ENCODE measurements around the gene SMURF2.

Gene SMURF2

GRCh38 chr17:64658931-64659330, 3.2 kb downstream of the SMURF2 start:
- no peak for TF ChIP-seq JUND (IDR thresholded peaks at IDR 0.05; ENCODE audit: low read depth)
- no peak for DNase-seq (ENCODE audit: low read depth in 1 of 2, low spot score in 1 of 2)
- in situ Hi-C loops (cut with HindIII; ENCODE audit: low pct_unique_long_range_greater_than_20kb, low sequenced_read_pairs), result no loop called here

- DNase-seq (ENCODE audit: low read depth in 1 of 2, low spot score in 1 of 2), result no peak
- in situ Hi-C loops (cut with HindIII; ENCODE audit: low pct_unique_long_range_greater_than_20kb, low sequenced_read_pairs), result no loop called here
- TF ChIP-seq JUND (IDR thresholded peaks at IDR 0.05; ENCODE audit: low read depth), result no peak
These were observed 4.4 kb downstream of the SMURF2 start for GRCh38 chr17:64657610-64658125.

- in situ Hi-C loops (cut with HindIII; ENCODE audit: low pct_unique_long_range_greater_than_20kb, low sequenced_read_pairs), result no loop called here
- DNase-seq (ENCODE audit: low read depth in 1 of 2, low spot score in 1 of 2), result no peak
- no peak for TF ChIP-seq JUND (IDR thresholded peaks at IDR 0.05; ENCODE audit: low read depth)
These were observed 6.4 kb downstream of the SMURF2 start for GRCh38 chr17:64655704-64656103.

GRCh38 chr17:64653985-64654355, 8.1 kb downstream of the SMURF2 start:
- no peak for DNase-seq (ENCODE audit: low read depth in 1 of 2, low spot score in 1 of 2)
- no peak for TF ChIP-seq JUND (IDR thresholded peaks at IDR 0.05; ENCODE audit: low read depth)
- in situ Hi-C loops (cut with HindIII; ENCODE audit: low pct_unique_long_range_greater_than_20kb, low sequenced_read_pairs), result no loop called here

DNA sequence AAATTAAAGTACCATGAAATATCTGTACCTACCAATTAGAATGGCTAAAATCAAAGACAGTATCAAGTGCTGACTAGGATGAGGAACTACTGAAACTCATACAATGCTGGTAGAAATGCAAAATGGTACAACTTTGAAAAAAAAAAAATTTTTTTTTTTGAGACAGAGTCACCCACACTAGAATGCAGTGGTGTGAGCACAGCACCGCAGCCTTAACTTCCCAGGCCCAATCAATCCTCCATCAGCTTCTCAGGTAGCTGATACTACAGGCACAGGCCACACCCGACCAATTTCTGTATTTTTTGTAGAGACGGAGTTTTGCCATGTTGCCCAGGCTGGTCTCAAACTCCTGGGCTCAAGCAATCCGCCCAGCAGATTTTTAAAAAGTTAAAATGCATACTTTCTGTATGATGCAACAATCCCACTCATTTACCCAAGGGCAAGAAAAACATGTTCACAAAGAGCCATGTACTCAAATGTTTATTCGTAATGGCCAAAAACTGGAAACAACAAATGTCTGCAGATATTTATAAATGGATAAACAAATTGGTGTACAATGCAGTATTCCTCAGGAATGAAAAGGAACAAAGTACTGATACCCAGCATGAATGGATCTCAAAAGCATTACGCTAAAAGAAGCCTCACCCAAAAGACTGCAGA, 8.7 kb downstream of the SMURF2 start:
- in situ Hi-C loops (cut with HindIII; ENCODE audit: low pct_unique_long_range_greater_than_20kb, low sequenced_read_pairs), result no loop called here
- peak; percentile 30; the same call in 1 of the 2 replicates for TF ChIP-seq JUND (IDR thresholded peaks at IDR 0.05; ENCODE audit: low read depth)
- DNase-seq (ENCODE audit: low read depth in 1 of 2, low spot score in 1 of 2), result peak in 1 of 2 experiments; percentile 63

- in situ Hi-C loops (cut with HindIII; ENCODE audit: low pct_unique_long_range_greater_than_20kb, low sequenced_read_pairs), result no loop called here
- DNase-seq (ENCODE audit: low read depth in 1 of 2, low spot score in 1 of 2), result no peak
- no peak for TF ChIP-seq JUND (IDR thresholded peaks at IDR 0.05; ENCODE audit: low read depth)
These were observed 10.2 kb downstream of the SMURF2 start for GRCh38 chr17:64651889-64652288.

- in situ Hi-C loops (cut with HindIII; ENCODE audit: low pct_unique_long_range_greater_than_20kb, low sequenced_read_pairs), result no loop called here
- no peak for TF ChIP-seq JUND (IDR thresholded peaks at IDR 0.05; ENCODE audit: low read depth)
- no peak for DNase-seq (ENCODE audit: low read depth in 1 of 2, low spot score in 1 of 2)
These were observed 13.9 kb downstream of the SMURF2 start for GRCh38 chr17:64648234-64648633.

- DNase-seq (ENCODE audit: low read depth in 1 of 2, low spot score in 1 of 2), result no peak
- in situ Hi-C loops (cut with HindIII; ENCODE audit: low pct_unique_long_range_greater_than_20kb, low sequenced_read_pairs), result no loop called here
- no peak for TF ChIP-seq JUND (IDR thresholded peaks at IDR 0.05; ENCODE audit: low read depth)
These were observed 14.3 kb downstream of the SMURF2 start for GRCh38 chr17:64647817-64648216.

- no peak for DNase-seq (ENCODE audit: low read depth in 1 of 2, low spot score in 1 of 2)
- in situ Hi-C loops (cut with HindIII; ENCODE audit: low pct_unique_long_range_greater_than_20kb, low sequenced_read_pairs), result no loop called here
- TF ChIP-seq JUND (IDR thresholded peaks at IDR 0.05; ENCODE audit: low read depth), result no peak
These were observed 22.6 kb downstream of the SMURF2 start for GRCh38 chr17:64639516-64639915.

DNA sequence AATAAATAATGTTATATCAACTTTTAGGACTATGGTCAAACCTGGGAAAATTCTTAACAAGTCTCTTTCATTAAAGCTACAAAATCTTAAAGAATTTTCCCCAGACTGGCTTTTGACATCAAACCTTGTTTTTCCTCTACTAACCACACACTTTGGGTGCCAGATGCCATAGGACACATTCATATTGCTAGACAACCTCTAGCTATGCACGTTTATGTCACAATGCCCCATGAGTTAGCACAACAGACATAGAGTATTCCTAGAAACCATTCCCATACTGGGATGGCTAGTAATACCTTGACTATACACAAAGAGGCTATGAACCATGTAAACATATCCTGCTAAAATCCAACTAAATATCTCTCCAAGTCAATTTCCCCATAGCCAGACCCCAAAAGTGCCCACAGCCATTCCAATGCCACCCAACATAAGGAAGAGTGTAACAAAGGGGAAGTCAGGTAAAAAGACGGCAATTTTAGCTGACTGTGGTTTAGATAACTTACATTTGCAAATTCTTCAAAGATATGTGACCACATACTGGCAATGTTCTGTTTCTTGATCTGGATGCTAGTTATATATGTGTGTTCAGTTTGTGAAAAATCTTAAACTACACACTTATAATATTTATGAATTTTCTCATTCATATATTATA, 23.4 kb downstream of the SMURF2 start:
- in situ Hi-C loops (cut with HindIII; ENCODE audit: low pct_unique_long_range_greater_than_20kb, low sequenced_read_pairs), result no loop called here
- DNase-seq (ENCODE audit: low read depth in 1 of 2, low spot score in 1 of 2), result no peak
- no peak for TF ChIP-seq JUND (IDR thresholded peaks at IDR 0.05; ENCODE audit: low read depth)

- in situ Hi-C loops (cut with HindIII; ENCODE audit: low pct_unique_long_range_greater_than_20kb, low sequenced_read_pairs), result no loop called here
- TF ChIP-seq JUND (IDR thresholded peaks at IDR 0.05; ENCODE audit: low read depth), result no peak
- peak in 1 of 2 experiments; percentile 45 for DNase-seq (ENCODE audit: low read depth in 1 of 2, low spot score in 1 of 2)
These were observed 26.3 kb downstream of the SMURF2 start for GRCh38 chr17:64635647-64636305.

DNA sequence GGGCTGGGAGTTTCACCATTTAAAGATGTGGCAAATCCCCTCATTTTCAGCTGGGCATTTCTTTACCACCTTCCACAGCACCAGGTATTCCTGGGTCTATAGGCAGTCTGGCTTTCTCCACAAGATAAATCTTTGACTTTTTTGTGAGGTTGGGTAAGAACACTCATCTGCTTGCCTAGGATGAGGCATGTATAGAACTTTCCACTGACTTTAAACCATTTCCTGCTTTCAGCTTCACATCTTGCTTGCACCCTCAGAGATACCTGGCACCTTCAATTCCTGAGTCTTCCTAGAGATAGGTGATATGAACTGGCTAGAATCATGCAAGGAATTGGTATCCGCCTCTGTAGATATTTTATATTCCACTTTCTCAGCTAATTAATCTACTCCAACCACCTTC, 27.9 kb downstream of the SMURF2 start:
- DNase-seq (ENCODE audit: low read depth in 1 of 2, low spot score in 1 of 2), result no peak
- in situ Hi-C loops (cut with HindIII; ENCODE audit: low pct_unique_long_range_greater_than_20kb, low sequenced_read_pairs), result no loop called here
- TF ChIP-seq JUND (IDR thresholded peaks at IDR 0.05; ENCODE audit: low read depth), result no peak

GRCh38 chr17:64632606-64633005, 29.5 kb downstream of the SMURF2 start:
- no peak for DNase-seq (ENCODE audit: low read depth in 1 of 2, low spot score in 1 of 2)
- no peak for TF ChIP-seq JUND (IDR thresholded peaks at IDR 0.05; ENCODE audit: low read depth)
- in situ Hi-C loops (cut with HindIII; ENCODE audit: low pct_unique_long_range_greater_than_20kb, low sequenced_read_pairs), result no loop called here

Data from T47D (cell line).